Kidney capillary endothelial cell (primary cell): ENCODE data around the gene GALNT1.
A peak's percentile ranks its signal among the peaks of the same experiment; 100 is the strongest.

ENCODE experiments used
- DNase-seq: peaks from one replicate; pipeline ENCODE4 v3.0.0-alpha.2; 2018; ENCODE audit warnings: low spot score

Gene GALNT1

GRCh38 chr18:35582899-35583558 is 1.5 kb downstream of the GALNT1 start:
- no peak for DNase-seq

GRCh38 chr18:35584735-35585134 is 3.2 kb downstream of the GALNT1 start:
- no peak for DNase-seq

GRCh38 chr18:35585608-35586007 is 4.1 kb downstream of the GALNT1 start:
- no peak for DNase-seq

- no peak for DNase-seq
These were observed 6.6 kb downstream of the GALNT1 start for GRCh38 chr18:35588122-35588521.

GRCh38 chr18:35588995-35589394 is 7.5 kb downstream of the GALNT1 start:
- DNase-seq = no peak

- no peak for DNase-seq
These were observed 8.0 kb downstream of the GALNT1 start for GRCh38 chr18:35589546-35589945.

- DNase-seq = no peak
These were observed 9.4 kb downstream of the GALNT1 start for GRCh38 chr18:35590935-35591334.

GRCh38 chr18:35592298-35592697 is 10.8 kb downstream of the GALNT1 start:
- no peak for DNase-seq

- DNase-seq = no peak
These were observed 12.3 kb downstream of the GALNT1 start for GRCh38 chr18:35593859-35594258.

GRCh38 chr18:35597758-35598157 is 16.2 kb downstream of the GALNT1 start:
- no peak for DNase-seq

GRCh38 chr18:35602193-35602820 is 20.8 kb downstream of the GALNT1 start:
- DNase-seq = no peak

GRCh38 chr18:35603008-35603407 is 21.5 kb downstream of the GALNT1 start:
- no peak for DNase-seq

- DNase-seq = no peak
These were observed 22.0 kb downstream of the GALNT1 start for GRCh38 chr18:35603528-35603927.

GRCh38 chr18:35604369-35604768 is 22.8 kb downstream of the GALNT1 start:
- DNase-seq = no peak

- DNase-seq = peak; percentile 77
These were observed 24.3 kb downstream of the GALNT1 start for GRCh38 chr18:35605686-35606417.

- DNase-seq = no peak
These were observed 27.7 kb downstream of the GALNT1 start for GRCh38 chr18:35609236-35609635.

GRCh38 chr18:35610089-35610488 is 28.5 kb downstream of the GALNT1 start:
- no peak for DNase-seq

GRCh38 chr18:35610724-35611123 is 29.2 kb downstream of the GALNT1 start:
- DNase-seq = no peak

GRCh38 chr18:35611518-35611917 is 30.0 kb downstream of the GALNT1 start:
- no peak for DNase-seq

- DNase-seq = no peak
These were observed 34.5 kb downstream of the GALNT1 start for GRCh38 chr18:35616074-35616473.

GRCh38 chr18:35616664-35617423 is 35.3 kb downstream of the GALNT1 start:
- DNase-seq = peak; percentile 86

GRCh38 chr18:35617865-35618264 is 36.3 kb downstream of the GALNT1 start:
- DNase-seq = no peak

- DNase-seq = no peak
These were observed 36.7 kb downstream of the GALNT1 start for GRCh38 chr18:35618289-35618688.
